Endothelial cell (in vitro differentiated cells): ENCODE data around the gene ZNF394. TPM values are rescaled to one million over a fixed set of nuclear protein-coding genes. Genes with fewer than 3 reads are reported as not detected.

Source experiments
- DNase-seq: peaks from one replicate; pipeline ENCODE4 v3.0.0; 2021; ENCODE audit warnings: low spot score
- H3K27ac Mint-ChIP-seq: one replicate; pipeline ENCODE4 v1.8.0; 2021; ENCODE audit warnings: mixed read lengths, inconsistent platforms; ENCODE audit not compliant: unreplicated experiment
- H3K27me3 Mint-ChIP-seq: one replicate; pipeline ENCODE4 v1.8.0; 2021; ENCODE audit warnings: mild to moderate bottlenecking, moderate library complexity, mixed read lengths, inconsistent platforms; ENCODE audit not compliant: unreplicated experiment
- H3K36me3 Mint-ChIP-seq: one replicate; pipeline ENCODE4 v1.8.0; 2021; ENCODE audit warnings: mild to moderate bottlenecking, low read depth, mixed read lengths, inconsistent platforms; ENCODE audit not compliant: unreplicated experiment
- H3K4me1 Mint-ChIP-seq: one replicate; pipeline ENCODE4 v1.8.0; 2021; ENCODE audit warnings: mild to moderate bottlenecking, mixed read lengths, inconsistent platforms; ENCODE audit not compliant: unreplicated experiment
- H3K4me3 Mint-ChIP-seq: one replicate; pipeline ENCODE4 v1.8.0; 2021; ENCODE audit warnings: mild to moderate bottlenecking, mixed read lengths, inconsistent platforms; ENCODE audit not compliant: unreplicated experiment
- H3K9me3 Mint-ChIP-seq: one replicate; pipeline ENCODE4 v1.8.0; 2021; ENCODE audit warnings: mixed read lengths, inconsistent platforms; ENCODE audit not compliant: unreplicated experiment
- total RNA-seq: library from RNA; stranded (reverse); fragmentation: NEBNext Ultra II Directional; extraction: Animal tissue kit (Norgen Biotek cat#: 25700); gene quantifications from one replicate; pipeline ENCODE4 v1.2.1, GENCODE V29; 2021; ENCODE audit not compliant: unreplicated experiment
- TF ChIP-seq, protein P1 (sequence below): fragments of 200-600 bp; sonication (generic); IDR thresholded peaks from one replicate; pipeline ENCODE4 v1.5.0; 2021; ENCODE audit warnings: antibody characterized with exemption; ENCODE audit not compliant: unreplicated experiment

Gene ZNF394
- total RNA-seq, 1 donor from 2014 or later: 24.6 TPM

DNA sequence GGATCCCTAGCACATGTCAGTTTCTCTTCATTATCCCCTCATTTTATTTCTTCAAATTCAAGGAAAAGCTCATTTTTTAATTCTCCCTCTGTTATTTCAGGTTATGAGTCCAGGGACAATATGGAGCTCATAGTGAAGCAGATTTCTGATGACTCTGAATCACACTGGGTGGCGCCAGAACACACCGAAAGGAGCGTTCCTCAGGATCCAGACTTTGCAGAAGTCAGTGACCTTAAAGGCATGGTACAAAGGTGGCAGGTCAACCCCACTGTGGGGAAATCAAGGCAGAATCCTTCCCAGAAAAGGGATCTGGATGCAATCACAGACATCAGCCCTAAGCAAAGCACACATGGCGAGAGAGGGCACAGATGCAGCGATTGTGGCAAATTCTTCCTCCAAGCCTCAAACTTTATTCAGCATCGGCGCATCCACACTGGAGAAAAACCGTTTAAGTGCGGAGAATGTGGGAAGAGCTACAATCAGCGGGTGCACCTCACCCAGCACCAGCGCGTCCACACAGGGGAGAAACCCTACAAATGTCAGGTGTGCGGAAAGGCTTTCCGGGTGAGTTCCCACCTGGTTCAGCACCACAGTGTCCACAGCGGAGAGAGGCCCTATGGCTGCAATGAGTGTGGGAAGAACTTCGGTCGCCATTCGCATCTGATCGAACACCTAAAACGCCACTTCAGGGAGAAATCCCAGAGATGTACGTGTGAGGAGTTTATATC lies 25.8 kb upstream of the ZNF394 start:
- no peak overlapping the region for H3K27ac Mint-ChIP-seq
- H3K9me3 Mint-ChIP-seq: peaks cover 17% of the 10 kb centered on the region
- H3K4me1 Mint-ChIP-seq: no peaks in the 10 kb centered on the region
- peak overlapping the region; percentile 28 for H3K4me3 Mint-ChIP-seq
- peaks cover 2% of the 10 kb centered on the region for H3K27me3 Mint-ChIP-seq
- peak; percentile 24 for DNase-seq
- TF ChIP-seq, protein P1, sequence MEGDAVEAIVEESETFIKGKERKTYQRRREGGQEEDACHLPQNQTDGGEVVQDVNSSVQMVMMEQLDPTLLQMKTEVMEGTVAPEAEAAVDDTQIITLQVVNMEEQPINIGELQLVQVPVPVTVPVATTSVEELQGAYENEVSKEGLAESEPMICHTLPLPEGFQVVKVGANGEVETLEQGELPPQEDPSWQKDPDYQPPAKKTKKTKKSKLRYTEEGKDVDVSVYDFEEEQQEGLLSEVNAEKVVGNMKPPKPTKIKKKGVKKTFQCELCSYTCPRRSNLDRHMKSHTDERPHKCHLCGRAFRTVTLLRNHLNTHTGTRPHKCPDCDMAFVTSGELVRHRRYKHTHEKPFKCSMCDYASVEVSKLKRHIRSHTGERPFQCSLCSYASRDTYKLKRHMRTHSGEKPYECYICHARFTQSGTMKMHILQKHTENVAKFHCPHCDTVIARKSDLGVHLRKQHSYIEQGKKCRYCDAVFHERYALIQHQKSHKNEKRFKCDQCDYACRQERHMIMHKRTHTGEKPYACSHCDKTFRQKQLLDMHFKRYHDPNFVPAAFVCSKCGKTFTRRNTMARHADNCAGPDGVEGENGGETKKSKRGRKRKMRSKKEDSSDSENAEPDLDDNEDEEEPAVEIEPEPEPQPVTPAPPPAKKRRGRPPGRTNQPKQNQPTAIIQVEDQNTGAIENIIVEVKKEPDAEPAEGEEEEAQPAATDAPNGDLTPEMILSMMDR: no peak
- peaks cover 60% of the 10 kb centered on the region for H3K36me3 Mint-ChIP-seq

DNA sequence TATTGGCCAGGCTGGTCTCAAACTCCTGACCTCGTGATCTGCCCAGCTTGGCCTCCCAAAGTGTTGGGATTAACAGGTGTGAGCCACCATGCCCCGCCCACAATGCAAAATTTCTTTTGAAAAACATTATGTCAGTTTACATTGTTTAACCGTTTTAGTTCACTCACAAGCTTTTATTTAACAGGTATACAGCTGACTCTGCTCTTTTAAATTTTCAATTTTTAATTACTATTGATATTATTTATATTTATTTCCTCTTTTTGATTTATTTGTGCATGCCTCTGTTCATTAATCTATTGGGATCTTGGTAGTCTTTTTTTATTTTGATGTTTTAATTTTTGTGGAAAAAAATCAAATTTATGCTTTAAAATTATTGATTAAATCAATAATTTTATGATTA lies 21.3 kb upstream of the ZNF394 start:
- Mint-ChIP-seq H3K4me3 (no peak overlapping the region), H3K4me1 (no peaks in the 10 kb centered on the region), H3K27me3 (no peaks in the 10 kb centered on the region), H3K27ac (no peak overlapping the region), H3K36me3 (peaks cover 41% of the 10 kb centered on the region), H3K9me3 (no peaks in the 10 kb centered on the region)
- TF ChIP-seq, protein P1: no peak
- no peak for DNase-seq

DNA sequence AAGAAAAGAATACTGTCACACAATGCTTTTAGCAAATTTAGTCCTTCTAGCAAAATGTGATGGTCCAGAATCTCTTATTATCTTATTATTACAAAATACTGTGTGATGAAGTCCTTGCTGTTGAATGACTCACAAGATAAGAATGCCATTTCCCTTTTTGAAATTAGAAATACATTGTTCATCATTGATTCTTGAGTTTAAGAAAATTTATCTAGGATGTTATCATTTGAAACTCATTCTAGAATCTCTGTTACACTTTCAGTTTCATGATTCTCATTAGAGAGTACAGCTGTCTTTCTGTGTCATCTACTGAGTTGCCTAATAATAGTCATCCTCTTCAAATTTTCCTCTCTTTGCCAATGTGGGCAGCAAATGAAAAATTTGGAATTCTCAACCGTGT lies 14.0 kb upstream of the ZNF394 start:
- peaks cover 28% of the 10 kb centered on the region for H3K36me3 Mint-ChIP-seq
- H3K4me3 Mint-ChIP-seq: no peak overlapping the region
- DNase-seq: no peak
- H3K27ac Mint-ChIP-seq: no peak overlapping the region
- H3K4me1 Mint-ChIP-seq: no peaks in the 10 kb centered on the region
- no peaks in the 10 kb centered on the region for H3K9me3 Mint-ChIP-seq
- no peaks in the 10 kb centered on the region for H3K27me3 Mint-ChIP-seq
- TF ChIP-seq, protein P1: no peak

DNA sequence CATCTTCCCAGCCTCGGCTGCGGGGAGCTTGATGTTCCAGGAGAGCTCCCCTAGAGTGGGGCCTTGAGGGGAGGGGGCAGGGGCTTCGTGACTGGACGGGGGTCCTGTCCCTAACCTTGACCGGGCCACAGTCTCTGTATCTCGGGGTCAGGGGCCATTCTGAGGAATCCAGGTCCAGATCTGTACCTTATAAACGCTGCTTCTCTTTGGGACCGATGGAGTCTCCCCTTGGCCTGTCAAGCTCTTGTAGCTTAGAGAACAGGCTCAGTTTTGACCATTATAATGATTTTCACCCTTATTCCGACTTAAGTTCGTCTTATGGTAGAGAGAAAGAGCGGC lies 5.2 kb upstream of the ZNF394 start:
- H3K4me3 Mint-ChIP-seq: peak overlapping the region; percentile 98
- H3K9me3 Mint-ChIP-seq: no peaks in the 10 kb centered on the region
- peak overlapping the region; percentile 97 for H3K27ac Mint-ChIP-seq
- DNase-seq: no peak
- TF ChIP-seq, protein P1: no peak
- H3K27me3 Mint-ChIP-seq: peaks cover 8% of the 10 kb centered on the region
- peaks cover 12% of the 10 kb centered on the region for H3K36me3 Mint-ChIP-seq
- H3K4me1 Mint-ChIP-seq: peaks cover 26% of the 10 kb centered on the region

DNA sequence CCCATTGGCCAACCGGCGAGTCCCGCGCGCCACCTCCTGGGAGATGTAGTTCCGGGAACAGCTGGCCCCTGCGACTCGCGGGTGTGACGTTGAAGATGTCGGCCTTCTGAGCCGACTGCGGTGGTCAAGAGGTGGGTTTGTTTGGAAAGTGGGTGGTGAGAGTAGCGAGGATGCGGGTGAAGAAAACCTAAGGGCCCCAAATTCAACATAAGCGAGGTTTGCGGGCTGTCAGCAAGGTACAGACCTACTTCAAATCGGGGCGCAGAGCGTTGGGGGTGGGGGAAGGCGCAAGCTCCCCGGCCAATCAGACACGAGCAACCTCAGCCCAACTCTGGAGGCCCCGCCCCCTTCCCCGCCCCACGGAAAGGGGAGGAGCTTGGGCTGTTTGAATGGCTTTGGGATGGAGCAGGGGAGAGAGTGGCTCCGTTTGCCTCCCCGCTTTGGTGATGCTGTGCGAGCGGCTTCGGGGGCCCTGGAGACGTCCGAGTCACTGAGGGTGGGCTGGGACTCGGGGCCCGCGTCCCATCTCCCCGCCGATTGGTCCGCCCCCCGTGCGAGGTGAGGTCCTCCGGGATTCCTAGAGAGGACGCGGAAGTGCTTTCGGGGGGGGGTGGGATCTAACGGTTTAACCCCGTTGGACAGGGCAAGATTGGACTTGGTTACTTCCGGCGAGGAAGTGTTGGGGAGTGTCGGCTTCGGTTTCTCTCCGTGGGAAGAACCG lies 4.7 kb upstream of the ZNF394 start, which contains the start of gene ZKSCAN5:
TSS of gene ZKSCAN5 (plus strand) at position 60 of the 721 bp plus-strand sequence. CDS start 1,383 bp downstream, outside the sequence.
- Mint-ChIP-seq H3K9me3 (no peaks in the 10 kb centered on the region), H3K4me1 (peaks cover 31% of the 10 kb centered on the region), H3K27ac (peak within 1 kb of the TSS; percentile 97), H3K27me3 (peaks cover 11% of the 10 kb centered on the region), H3K4me3 (peak within 1 kb of the TSS; percentile 98), H3K36me3 (peaks cover 12% of the 10 kb centered on the region)
- TF ChIP-seq, protein P1: no peak
- DNase-seq: peak; percentile 97
